Activated CD8-positive, alpha-beta memory T cell treated with anti-CD3 and anti-CD28 coated beads, Interleukin-2, amount 10 ng/mL, durations not matched to agents 7 days and 5 days (primary cell): ENCODE measurements around the gene SP1. TPM values are rescaled to one million over a fixed set of nuclear protein-coding genes. Genes with fewer than 3 reads are reported as not detected.
"Not testable (repeated sequence)": the region's sequence is repeated elsewhere in the genome, so short reads cannot be mapped to it uniquely, and the experiment has no call there.

Experiments used
- ATAC-seq: fragments of 150-1000 bp; cut with Tn5 transposase; one replicate; pipeline ENCODE4 v1.10.0; 2021; ENCODE audit warnings: moderate library complexity
- CTCF ChIA-PET: fragments of 350-600 bp; sonication (Branson Sonifier 250); formaldehyde crosslinking; loops from one replicate; lab custom pipeline; 2021; ENCODE audit warnings: antibody characterized with exemption; lab: Charles Lee
- DNase-seq: peaks from one replicate; pipeline ENCODE4 v3.0.0-alpha.2; 2020
- H3K27ac Mint-ChIP-seq: one replicate; pipeline ENCODE4 v1.8.0; 2021; ENCODE audit warnings: mild to moderate bottlenecking, mixed read lengths
- H3K27me3 Mint-ChIP-seq: one replicate; pipeline ENCODE4 v1.8.0; 2021; ENCODE audit warnings: mixed read lengths
- H3K36me3 Mint-ChIP-seq: one replicate; pipeline ENCODE4 v1.8.0; 2021; ENCODE audit warnings: mild to moderate bottlenecking, mixed read lengths
- H3K4me1 Mint-ChIP-seq: one replicate; pipeline ENCODE4 v1.8.0; 2021; ENCODE audit warnings: mixed read lengths
- H3K4me3 Mint-ChIP-seq: one replicate; pipeline ENCODE4 v1.8.0; 2021; ENCODE audit warnings: mild to moderate bottlenecking, moderate library complexity, mixed read lengths
- H3K9me3 Mint-ChIP-seq: one replicate; pipeline ENCODE4 v1.8.0; 2022; ENCODE audit warnings: low read depth, mixed read lengths
- total RNA-seq, 2 experiments: library from RNA; stranded (reverse); gene quantifications; one replicate each; pipeline ENCODE4 v1.2.3, GENCODE V29; 2021

SP1 gene
- total RNA-seq, 2 experiments from 2014 or later: 68.7 to 71.8 TPM

DNA sequence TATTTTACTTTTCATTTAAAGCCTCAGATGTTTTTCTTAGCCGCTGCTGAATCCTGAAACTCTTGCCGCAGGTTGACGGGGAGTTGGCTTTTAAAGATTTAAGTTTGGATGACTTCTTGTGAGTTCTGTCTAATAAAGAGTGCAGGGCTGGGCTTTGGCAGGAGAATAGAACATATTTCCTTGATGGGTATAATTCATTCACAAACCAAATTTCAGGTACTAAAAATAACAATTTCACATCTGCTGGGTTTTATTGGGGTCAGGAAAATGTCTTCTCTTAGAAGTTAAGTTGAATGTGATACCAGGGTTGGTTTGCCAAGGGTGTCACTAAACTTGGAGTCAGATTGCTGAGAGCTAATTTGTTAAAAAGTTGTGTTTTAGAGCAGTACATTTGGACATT is 9.7 kb downstream of the SP1 start:
- Mint-ChIP-seq H3K9me3 (no peaks in the 10 kb centered on the region), H3K27ac (peak overlapping the region; percentile 29), H3K4me1 (peaks cover 50% of the 10 kb centered on the region), H3K36me3 (peaks cover 31% of the 10 kb centered on the region), H3K4me3 (peak overlapping the region; percentile 4), H3K27me3 (no peaks in the 10 kb centered on the region)
- DNase-seq (no peak), ATAC-seq (no peak)
- CTCF ChIA-PET: interaction anchor here (0.8 to 1.1 kb wide), 2 partner anchors 36 to 45 kb away, joined by 3 to 5 read pairs; no protein-coding TSS in a partner anchor

DNA sequence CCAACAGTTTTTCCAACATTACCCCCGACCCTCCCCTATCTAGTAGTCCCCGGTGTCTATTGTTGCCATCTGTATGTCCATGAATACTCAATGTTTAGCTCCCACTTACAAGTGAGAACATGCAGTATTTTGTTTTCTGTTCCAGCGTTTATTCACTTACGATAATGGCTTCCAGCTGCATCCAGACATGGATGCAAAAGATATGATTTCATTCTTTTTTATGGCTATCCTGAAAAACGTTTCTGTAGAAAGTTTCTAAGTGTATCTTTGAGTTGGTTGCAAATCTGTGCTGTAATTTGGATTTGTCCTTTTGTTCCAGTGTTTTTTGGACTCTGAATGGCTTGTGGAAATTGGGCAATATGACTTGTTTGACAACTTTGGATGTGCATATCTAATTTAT is 11.7 kb downstream of the SP1 start:
- Mint-ChIP-seq H3K27me3 (no peaks in the 10 kb centered on the region), H3K4me1 (peaks cover 41% of the 10 kb centered on the region), H3K9me3 (no peaks in the 10 kb centered on the region), H3K36me3 (peaks cover 27% of the 10 kb centered on the region), H3K4me3 (no peak overlapping the region), H3K27ac (no peak overlapping the region)
- CTCF ChIA-PET: interaction anchor here (0.9 kb wide), 1 partner anchor 30 kb away, joined by 5 read pairs; no protein-coding TSS in a partner anchor
- no peak for ATAC-seq
- DNase-seq: no peak

DNA sequence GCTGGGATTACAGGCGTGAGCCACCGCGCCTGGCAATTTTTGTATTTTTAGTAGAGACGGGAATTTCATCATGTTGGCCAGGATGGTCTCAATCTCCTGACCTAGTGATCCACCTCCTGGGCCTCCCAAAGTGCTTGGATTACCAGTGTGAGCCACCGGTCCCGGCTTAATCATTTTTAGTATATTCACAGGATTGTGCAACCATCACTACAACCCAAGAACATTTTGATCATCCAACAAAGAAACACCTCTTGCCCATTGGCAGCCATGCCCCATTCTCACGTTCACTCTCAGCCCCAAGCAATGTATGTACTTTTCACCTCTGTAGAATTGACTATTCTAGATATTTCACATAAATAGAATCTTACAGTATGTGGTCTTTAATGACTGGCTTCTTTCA is 19.9 kb downstream of the SP1 start:
- DNase-seq: no peak
- Mint-ChIP-seq H3K36me3 (peaks cover 19% of the 10 kb centered on the region), H3K27me3 (no peaks in the 10 kb centered on the region), H3K9me3 (no peaks in the 10 kb centered on the region), H3K4me1 (peaks cover 6% of the 10 kb centered on the region), H3K4me3 (no peak overlapping the region), H3K27ac (no peak overlapping the region)
- CTCF ChIA-PET: no interaction called here
- no peak for ATAC-seq

DNA sequence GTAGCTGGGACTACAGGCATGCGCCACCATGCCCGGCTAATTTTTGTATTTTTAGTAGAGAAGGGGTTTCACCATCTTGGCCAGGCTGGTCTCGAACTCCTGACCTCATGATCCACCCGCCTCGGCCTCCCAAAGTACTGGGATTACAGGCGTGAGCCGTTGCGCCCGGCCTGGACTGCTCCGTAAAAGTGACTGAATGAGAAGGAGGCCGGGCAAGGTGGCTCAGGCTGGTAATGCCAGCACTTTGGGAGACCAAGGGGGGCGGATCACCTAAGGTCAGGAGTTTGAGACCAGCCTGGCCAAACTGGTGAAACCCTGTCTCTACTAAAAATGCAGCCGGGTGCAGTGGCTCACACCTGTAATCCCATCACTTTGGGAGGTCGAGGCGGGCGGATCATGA is 22.4 kb downstream of the SP1 start:
- ATAC-seq, H3K27me3 Mint-ChIP-seq: not testable (repeated sequence)

DNA sequence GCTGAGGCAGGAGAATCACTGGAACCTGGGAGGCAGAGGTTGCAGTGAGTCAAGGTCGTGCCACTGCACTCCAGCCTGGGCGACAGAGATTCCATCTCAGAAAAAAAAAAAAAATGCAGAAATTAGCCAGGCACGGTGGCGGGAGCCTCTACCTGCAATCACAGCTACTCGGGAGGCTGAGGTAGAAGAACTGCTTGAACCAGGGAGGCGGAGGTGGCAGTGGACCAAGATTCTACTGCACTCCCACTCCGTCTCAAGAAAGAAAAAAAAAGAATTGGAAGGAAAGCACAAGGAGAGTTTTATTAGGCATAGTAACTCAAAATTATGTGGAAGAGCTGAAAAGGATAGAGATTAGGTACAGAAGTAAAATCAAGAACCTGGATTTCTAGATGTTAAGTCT is 22.9 kb downstream of the SP1 start:
- H3K36me3 Mint-ChIP-seq: peaks cover 24% of the 10 kb centered on the region
- no peak for DNase-seq
- ATAC-seq: no peak
- no peak overlapping the region for H3K4me3 Mint-ChIP-seq
- H3K9me3 Mint-ChIP-seq: no peaks in the 10 kb centered on the region
- no peak overlapping the region for H3K27ac Mint-ChIP-seq
- H3K4me1 Mint-ChIP-seq: peaks cover 2% of the 10 kb centered on the region
- CTCF ChIA-PET: interaction anchor here (0.7 to 4.2 kb wide), 3 partner anchors 18 to 24 kb away, joined by 4 to 15 read pairs (median 4); no protein-coding TSS in a partner anchor
- no peaks in the 10 kb centered on the region for H3K27me3 Mint-ChIP-seq

More for the DNA sequence above, 22.4 kb downstream of the SP1 start:
- peaks cover 25% of the 10 kb centered on the region for H3K36me3 Mint-ChIP-seq
- H3K27ac Mint-ChIP-seq, DNase-seq, H3K9me3 Mint-ChIP-seq, H3K4me1 Mint-ChIP-seq, H3K4me3 Mint-ChIP-seq: not testable (repeated sequence)
- CTCF ChIA-PET: interaction anchor here (1.6 to 4.2 kb wide), 3 partner anchors 19 to 50 kb away, joined by 4 to 15 read pairs (median 5); no protein-coding TSS in a partner anchor

DNA sequence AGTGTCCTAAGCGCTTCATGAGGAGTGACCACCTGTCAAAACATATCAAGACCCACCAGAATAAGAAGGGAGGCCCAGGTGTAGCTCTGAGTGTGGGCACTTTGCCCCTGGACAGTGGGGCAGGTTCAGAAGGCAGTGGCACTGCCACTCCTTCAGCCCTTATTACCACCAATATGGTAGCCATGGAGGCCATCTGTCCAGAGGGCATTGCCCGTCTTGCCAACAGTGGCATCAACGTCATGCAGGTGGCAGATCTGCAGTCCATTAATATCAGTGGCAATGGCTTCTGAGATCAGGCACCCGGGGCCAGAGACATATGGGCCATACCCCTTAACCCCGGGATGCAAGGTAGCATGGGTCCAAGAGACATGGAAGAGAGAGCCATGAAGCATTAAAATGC is 31.0 kb downstream of the SP1 start:
- Mint-ChIP-seq H3K27me3 (no peaks in the 10 kb centered on the region), H3K9me3 (no peaks in the 10 kb centered on the region), H3K4me1 (peaks cover 19% of the 10 kb centered on the region), H3K4me3 (no peak overlapping the region), H3K36me3 (peaks cover 45% of the 10 kb centered on the region), H3K27ac (no peak overlapping the region)
- DNase-seq (no peak), ATAC-seq (no peak)
- CTCF ChIA-PET: interaction anchor here (2.1 to 3.0 kb wide), 2 partner anchors 11 to 59 kb away, joined by 10 to 11 read pairs; no protein-coding TSS in a partner anchor

DNA sequence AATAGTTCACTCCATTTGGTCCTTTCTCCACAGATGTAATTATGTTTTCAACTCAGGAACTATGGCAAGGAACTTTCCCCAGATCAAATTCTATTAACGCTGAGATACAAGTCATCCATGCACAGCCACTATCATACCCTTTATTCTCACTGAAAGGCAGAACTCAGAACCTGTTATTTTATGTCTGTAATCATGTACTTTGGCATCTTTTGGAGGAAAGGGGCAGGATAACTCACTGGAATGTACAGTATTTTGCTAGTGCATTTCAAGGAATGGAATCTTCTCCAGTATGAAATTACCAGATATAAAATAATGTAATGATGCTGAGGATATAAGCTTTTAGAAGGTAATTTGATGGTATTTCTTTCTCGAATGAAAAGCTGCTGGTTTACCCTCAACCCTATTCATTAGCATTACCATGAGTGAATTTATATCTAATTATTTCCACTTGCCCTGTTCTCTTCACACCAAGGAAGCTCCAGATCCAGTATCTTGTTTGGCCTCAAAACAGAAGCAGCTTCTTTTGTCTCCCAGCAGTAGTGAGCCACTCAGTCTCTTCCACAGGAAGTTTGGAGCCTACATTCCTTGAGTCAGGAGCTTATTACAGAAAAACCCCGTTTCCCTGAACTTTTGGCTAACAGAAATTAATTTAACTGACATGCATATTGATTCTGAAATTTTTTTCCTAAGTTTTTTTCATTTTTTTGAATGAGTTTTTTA is 33.7 kb downstream of the SP1 start:
- no peak for ATAC-seq
- Mint-ChIP-seq H3K4me1 (peaks cover 23% of the 10 kb centered on the region), H3K4me3 (peak overlapping the region; percentile 18), H3K9me3 (no peaks in the 10 kb centered on the region), H3K36me3 (peaks cover 38% of the 10 kb centered on the region), H3K27ac (peak overlapping the region; percentile 65), H3K27me3 (no peaks in the 10 kb centered on the region)
- CTCF ChIA-PET: interaction anchor here (1.3 to 2.2 kb wide), 6 partner anchors 12 to 95 kb away, joined by 3 to 11 read pairs (median 8); no protein-coding TSS in a partner anchor
- no peak for DNase-seq

DNA sequence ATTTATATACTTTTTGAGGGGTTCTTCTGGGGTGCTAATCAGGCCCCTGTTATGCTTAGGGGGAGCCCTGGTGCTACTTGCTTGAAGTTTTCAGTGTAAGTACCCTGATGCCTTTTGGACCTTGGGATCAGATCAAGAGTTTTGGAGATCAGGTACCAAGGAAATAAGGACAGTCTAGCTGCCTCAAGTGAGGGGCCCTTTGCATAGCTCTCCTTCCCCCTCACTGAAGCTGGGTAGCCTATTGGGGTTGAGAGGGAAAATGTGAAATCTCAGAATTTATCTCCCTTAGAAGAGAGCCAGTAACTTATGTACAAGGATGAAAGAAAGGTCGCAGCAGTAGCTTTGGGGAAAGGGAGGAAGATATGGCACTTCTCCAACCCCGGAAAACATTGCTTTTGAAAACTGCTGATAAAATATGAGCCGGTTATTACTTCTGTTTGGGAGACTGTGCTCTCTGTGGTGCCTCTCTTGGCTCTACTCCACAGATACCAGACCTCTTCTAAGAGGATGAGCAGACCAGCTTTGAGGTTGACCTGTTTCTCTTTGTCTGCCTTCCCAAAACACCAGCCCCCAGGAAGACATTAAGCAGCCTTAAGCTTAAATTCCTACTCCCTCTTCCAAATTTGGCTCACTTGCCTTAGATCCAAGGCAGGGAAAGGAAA is 34.9 kb downstream of the SP1 start:
- Mint-ChIP-seq H3K27ac (no peak overlapping the region), H3K36me3 (peaks cover 31% of the 10 kb centered on the region), H3K9me3 (no peaks in the 10 kb centered on the region), H3K4me1 (peaks cover 23% of the 10 kb centered on the region), H3K27me3 (no peaks in the 10 kb centered on the region), H3K4me3 (no peak overlapping the region)
- CTCF ChIA-PET: interaction anchor here (0.6 to 2.2 kb wide), 8 partner anchors 9 to 94 kb away, joined by 3 to 11 read pairs (median 4); no protein-coding TSS in a partner anchor
- DNase-seq: no peak
- ATAC-seq: no peak

DNA sequence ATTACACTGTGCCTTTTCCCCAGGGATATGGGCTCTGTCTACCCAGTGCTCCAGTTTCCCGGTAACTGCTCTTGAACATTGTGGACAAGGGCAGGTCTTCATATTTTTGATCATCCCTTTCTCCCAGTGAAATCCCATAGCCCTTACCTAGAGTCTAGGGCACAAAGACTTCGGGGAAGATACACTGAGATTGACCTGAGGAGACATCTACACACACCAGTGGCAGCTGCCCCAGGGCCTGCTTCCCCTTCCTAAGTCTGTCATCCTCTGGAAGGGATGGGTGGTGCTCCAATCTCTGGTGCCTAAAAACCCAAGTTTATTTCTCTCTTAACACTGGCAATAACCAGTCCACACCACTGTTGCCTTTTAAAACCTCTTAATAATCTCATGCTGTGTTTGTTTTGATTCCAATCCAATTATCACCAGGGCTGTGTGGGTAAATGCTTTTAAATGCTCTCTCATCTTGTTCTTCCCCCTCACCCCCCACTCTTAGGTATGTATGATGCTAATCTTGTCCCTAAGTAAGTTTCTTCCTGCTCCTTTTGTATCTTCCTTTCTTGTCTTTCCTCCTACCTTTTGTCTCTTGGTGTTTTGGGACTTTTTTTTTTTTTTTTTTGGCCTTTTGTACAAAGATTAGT is 35.9 kb downstream of the SP1 start:
- peaks cover 25% of the 10 kb centered on the region for H3K36me3 Mint-ChIP-seq
- DNase-seq, H3K27me3 Mint-ChIP-seq, H3K9me3 Mint-ChIP-seq, H3K27ac Mint-ChIP-seq, ATAC-seq, H3K4me3 Mint-ChIP-seq: not testable (repeated sequence)
- peaks cover 24% of the 10 kb centered on the region for H3K4me1 Mint-ChIP-seq
- CTCF ChIA-PET: interaction anchor here (1.0 to 3.0 kb wide), 5 partner anchors 10 to 71 kb away, joined by 3 to 21 read pairs (median 8); no protein-coding TSS in a partner anchor

DNA sequence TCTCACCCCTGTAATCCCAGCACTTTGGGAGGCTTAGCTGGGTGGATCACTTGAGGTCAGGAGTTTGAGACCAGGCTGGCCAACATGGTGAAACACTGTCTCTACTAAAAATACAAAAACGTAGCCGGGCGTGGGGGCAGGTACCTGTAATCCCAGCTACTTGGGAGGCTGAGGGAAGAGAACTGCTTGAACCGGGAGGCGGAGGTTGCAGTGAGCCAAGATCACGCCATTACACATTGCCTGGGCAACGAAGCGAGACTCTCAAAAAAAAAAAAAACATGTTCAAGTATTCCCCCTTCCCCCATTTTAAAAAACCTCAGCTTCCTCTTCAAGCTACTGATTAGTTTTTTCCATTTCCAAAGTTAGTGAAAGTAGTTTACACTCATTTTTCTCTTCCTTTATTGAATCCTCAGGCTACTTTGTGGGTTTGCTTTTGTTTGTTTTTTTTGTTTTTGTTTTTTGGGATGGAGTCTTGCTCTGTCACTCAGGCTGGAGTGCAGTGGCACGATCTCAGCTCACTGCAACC is 37.4 kb downstream of the SP1 start:
- not testable (repeated sequence) for H3K27me3 Mint-ChIP-seq, DNase-seq, ATAC-seq, H3K4me3 Mint-ChIP-seq, H3K9me3 Mint-ChIP-seq, H3K27ac Mint-ChIP-seq
- Mint-ChIP-seq H3K36me3 (peaks cover 12% of the 10 kb centered on the region), H3K4me1 (peaks cover 22% of the 10 kb centered on the region)
- CTCF ChIA-PET: interaction anchor here (1.0 to 3.0 kb wide), 11 partner anchors 9 to 351 kb away, joined by 3 to 21 read pairs (median 4); partner anchors contain the start of gene AAAS

DNA sequence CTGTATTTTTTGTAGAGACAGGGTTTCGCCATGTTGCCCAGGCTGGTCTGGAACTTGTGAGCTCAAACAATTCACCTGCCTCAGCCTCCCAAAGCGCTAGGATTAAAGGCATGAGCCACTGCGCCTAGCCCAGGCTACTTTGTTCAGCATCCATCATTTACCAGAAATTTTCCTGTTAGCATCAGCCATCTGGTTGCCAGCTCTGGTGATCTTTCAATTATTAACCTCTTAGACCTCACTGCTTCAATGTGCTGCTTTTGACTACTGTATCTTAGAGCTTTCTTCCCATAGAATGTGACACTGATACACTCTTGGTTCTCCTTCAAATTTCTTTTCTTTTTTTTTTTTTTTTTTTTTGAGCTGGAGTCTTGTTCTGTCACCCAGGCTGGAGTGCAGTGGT is 38.2 kb downstream of the SP1 start:
- Mint-ChIP-seq H3K4me1 (peaks cover 15% of the 10 kb centered on the region), H3K36me3 (peaks cover 5% of the 10 kb centered on the region), H3K27me3 (no peaks in the 10 kb centered on the region), H3K27ac (no peak overlapping the region), H3K9me3 (no peaks in the 10 kb centered on the region), H3K4me3 (no peak overlapping the region)
- CTCF ChIA-PET: interaction anchor here (1.0 to 3.0 kb wide), 8 partner anchors 8 to 352 kb away, joined by 3 to 21 read pairs (median 4); partner anchors contain the start of gene AAAS
- DNase-seq (no peak), ATAC-seq (no peak)

DNA sequence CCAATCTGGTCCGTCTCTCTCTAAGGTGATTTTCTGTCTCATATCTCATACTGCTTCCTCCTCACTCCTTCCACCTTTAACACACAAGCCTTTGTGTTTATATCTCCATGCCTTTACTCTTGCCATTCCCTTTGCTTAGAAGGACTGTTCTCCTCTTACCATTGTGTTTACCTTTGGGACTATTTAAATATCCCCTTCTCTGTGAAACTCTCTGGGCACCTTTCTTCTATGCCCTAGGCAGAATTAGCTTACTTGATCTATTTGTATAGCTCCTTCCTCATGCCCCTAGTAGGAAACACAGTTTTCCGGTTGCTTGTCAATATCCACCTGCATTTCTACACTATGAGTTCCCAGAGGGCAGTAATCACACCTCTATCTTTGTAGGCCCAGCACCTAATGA is 39.8 kb downstream of the SP1 start:
- DNase-seq (no peak), ATAC-seq (no peak)
- CTCF ChIA-PET: interaction anchor here (0.7 to 8.0 kb wide), 4 partner anchors 37 to 368 kb away, joined by 3 to 160 read pairs (median 20); no protein-coding TSS in a partner anchor
- Mint-ChIP-seq H3K9me3 (no peaks in the 10 kb centered on the region), H3K27ac (no peak overlapping the region), H3K4me1 (peaks cover 12% of the 10 kb centered on the region), H3K36me3 (no peaks in the 10 kb centered on the region), H3K4me3 (no peak overlapping the region), H3K27me3 (no peaks in the 10 kb centered on the region)
